CD4-positive, alpha-beta T cell treated with Interleukin-12 subunit alpha and Interleukin-12 subunit beta, for 1 hour (primary cell): ENCODE data around the gene FAT2.

Source experiments
- DNase-seq: peaks from one replicate; pipeline ENCODE4 v3.0.0-alpha.2; 2020

The FAT2 gene

GRCh38 chr5:151591144-151591819, at the start of gene FAT2:
Gene FAT2 (minus strand): TSS chr5:151591331. CDS start chr5:151568931, 22,400 bp downstream.
- DNase-seq, result no peak

GRCh38 chr5:151638619-151639018, 47.5 kb upstream of the FAT2 start:
- no peak for DNase-seq

- DNase-seq, result no peak
These were observed 46.5 kb upstream of the FAT2 start for GRCh38 chr5:151637676-151638075.

GRCh38 chr5:151633892-151634291, 42.8 kb upstream of the FAT2 start:
- DNase-seq, result no peak

GRCh38 chr5:151632941-151633340, 41.8 kb upstream of the FAT2 start:
- DNase-seq, result no peak

GRCh38 chr5:151632524-151632923, 41.4 kb upstream of the FAT2 start:
- no peak for DNase-seq

- no peak for DNase-seq
These were observed 40.8 kb upstream of the FAT2 start for GRCh38 chr5:151631941-151632340.

GRCh38 chr5:151630088-151630487, 39.0 kb upstream of the FAT2 start:
- no peak for DNase-seq

GRCh38 chr5:151628112-151628823, 37.1 kb upstream of the FAT2 start:
- DNase-seq, result no peak

GRCh38 chr5:151627650-151628049, 36.5 kb upstream of the FAT2 start:
- no peak for DNase-seq

- no peak for DNase-seq
These were observed 34.2 kb upstream of the FAT2 start for GRCh38 chr5:151625285-151625684.

- DNase-seq, result no peak
These were observed 33.3 kb upstream of the FAT2 start for GRCh38 chr5:151624476-151624875.

- no peak for DNase-seq
These were observed 31.4 kb upstream of the FAT2 start for GRCh38 chr5:151622367-151623088.

GRCh38 chr5:151620461-151620840, 29.3 kb upstream of the FAT2 start:
- DNase-seq, result no peak

- DNase-seq, result no peak
These were observed 28.8 kb upstream of the FAT2 start for GRCh38 chr5:151619812-151620460.

GRCh38 chr5:151618907-151619306, 27.8 kb upstream of the FAT2 start:
- DNase-seq, result no peak

- DNase-seq, result no peak
These were observed 26.9 kb upstream of the FAT2 start for GRCh38 chr5:151617841-151618710.

GRCh38 chr5:151617383-151617840, 26.3 kb upstream of the FAT2 start:
- no peak for DNase-seq

- no peak for DNase-seq
These were observed 24.3 kb upstream of the FAT2 start for GRCh38 chr5:151615431-151615830.

- no peak for DNase-seq
These were observed 23.4 kb upstream of the FAT2 start for GRCh38 chr5:151614565-151614964.

- peak; percentile 51 for DNase-seq
These were observed 21.7 kb upstream of the FAT2 start for GRCh38 chr5:151612689-151613427.
